Activated naive CD8-positive, alpha-beta T cell (primary cell): ENCODE measurements around the gene PRDX4.
"Not testable (repeated sequence)": the region's sequence is repeated elsewhere in the genome, so short reads cannot be mapped to it uniquely, and the experiment has no call there.

Source experiments
- H3K27ac Mint-ChIP-seq: one replicate; pipeline ENCODE4 v1.8.0; 2021; ENCODE audit warnings: mixed read lengths
- H3K27me3 Mint-ChIP-seq: one replicate; pipeline ENCODE4 v1.8.0; 2021; ENCODE audit warnings: mixed read lengths
- H3K36me3 Mint-ChIP-seq: one replicate; pipeline ENCODE4 v1.8.0; 2021; ENCODE audit warnings: mixed read lengths
- H3K4me1 Mint-ChIP-seq: one replicate; pipeline ENCODE4 v1.8.0; 2021; ENCODE audit warnings: low read depth, mixed read lengths
- H3K4me3 Mint-ChIP-seq: one replicate; pipeline ENCODE4 v1.8.0; 2021; ENCODE audit warnings: mild to moderate bottlenecking, mixed read lengths
- H3K9me3 Mint-ChIP-seq: one replicate; pipeline ENCODE4 v1.8.0; 2021; ENCODE audit warnings: low read depth, mixed read lengths

PRDX4 gene

GRCh38 chrX:23667239-23668177, at the start of gene PRDX4:
PRDX4 (plus strand) TSS chrX:23667493; CDS start chrX:23667571, 78 bp downstream.
- peaks cover 26% of the 10 kb centered on the region for H3K4me1 Mint-ChIP-seq
- no peaks in the 10 kb centered on the region for H3K27me3 Mint-ChIP-seq
- H3K4me3 Mint-ChIP-seq, result peak within 1 kb of the TSS; percentile 91
- peaks cover 2% of the 10 kb centered on the region for H3K36me3 Mint-ChIP-seq
- H3K27ac Mint-ChIP-seq, result peak within 1 kb of the TSS; percentile 97
- H3K9me3 Mint-ChIP-seq, result no peaks in the 10 kb centered on the region

DNA sequence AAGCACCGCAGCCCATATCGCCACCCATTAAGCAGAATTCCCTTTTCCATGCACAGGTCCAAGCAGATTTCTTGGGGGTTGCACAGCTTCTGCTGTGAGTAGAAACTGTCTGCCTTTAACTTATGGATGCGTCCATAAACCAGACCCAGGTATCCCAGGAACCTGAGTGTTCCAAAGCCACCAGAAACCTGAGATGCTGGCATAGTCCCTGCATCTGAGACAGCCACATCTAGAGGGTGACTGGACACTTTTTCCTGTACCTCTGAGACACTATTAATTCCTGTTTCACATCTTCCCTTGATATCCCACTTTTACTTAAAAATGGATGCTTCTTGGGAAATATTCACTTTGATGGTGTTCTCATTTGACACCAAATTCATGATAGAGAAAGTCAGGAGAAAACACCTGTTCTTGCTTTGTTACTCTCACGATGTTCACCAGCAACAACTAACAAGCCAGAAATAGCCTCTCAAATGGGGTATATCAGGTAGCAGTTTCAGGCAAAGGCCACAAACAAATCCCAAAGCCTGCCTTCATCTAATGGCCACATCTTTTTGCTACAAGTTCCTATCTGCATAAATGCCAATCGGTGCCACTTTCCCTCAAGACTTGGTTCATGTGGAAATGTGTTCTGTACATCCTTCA, 45.5 kb upstream of the PRDX4 start:
- H3K4me1 Mint-ChIP-seq, result no peaks in the 10 kb centered on the region
- no peak overlapping the region for H3K27ac Mint-ChIP-seq
- no peak overlapping the region for H3K4me3 Mint-ChIP-seq
- no peaks in the 10 kb centered on the region for H3K36me3 Mint-ChIP-seq
- peaks cover 5% of the 10 kb centered on the region for H3K27me3 Mint-ChIP-seq
- no peaks in the 10 kb centered on the region for H3K9me3 Mint-ChIP-seq

DNA sequence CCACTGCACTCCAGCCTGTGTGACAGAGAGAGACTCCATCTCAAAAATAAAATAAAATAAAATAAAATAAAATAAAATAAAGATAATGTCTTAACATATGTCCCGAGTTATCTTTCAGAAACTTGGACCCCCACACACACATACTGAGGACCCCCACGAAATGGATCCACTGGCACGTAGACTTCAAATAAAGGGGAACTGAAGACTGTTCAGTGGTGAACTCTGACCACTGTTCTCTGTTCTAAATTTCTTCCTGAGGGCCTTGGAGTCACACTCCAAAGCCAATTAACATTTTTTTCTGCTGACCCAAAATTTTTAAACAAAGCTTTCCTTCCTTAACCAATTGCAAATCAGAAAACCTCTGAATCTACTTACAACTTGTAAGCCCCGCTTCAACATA, 43.5 kb upstream of the PRDX4 start:
- Mint-ChIP-seq H3K4me3 (no peak overlapping the region), H3K36me3 (no peaks in the 10 kb centered on the region), H3K4me1 (no peaks in the 10 kb centered on the region), H3K27ac (no peak overlapping the region), H3K9me3 (no peaks in the 10 kb centered on the region), H3K27me3 (peaks cover 5% of the 10 kb centered on the region)

DNA sequence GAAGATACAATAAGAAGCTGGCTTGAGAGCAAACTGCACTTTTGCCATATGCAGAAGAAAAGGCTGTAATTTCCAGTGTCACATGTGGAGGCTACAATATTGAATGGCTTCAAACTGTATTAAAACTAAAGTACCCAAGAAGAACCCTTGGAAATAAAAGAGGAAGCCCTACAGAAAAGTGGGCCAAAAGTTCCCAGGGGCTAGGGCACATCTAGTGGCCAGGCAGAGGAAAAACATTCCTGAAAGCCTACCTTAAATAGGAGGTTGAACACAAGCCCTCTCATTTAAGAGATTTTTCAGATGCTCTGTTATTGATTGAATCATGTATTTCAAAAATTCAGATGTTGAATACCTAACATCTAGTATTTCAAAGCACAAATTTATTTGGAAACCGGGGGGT, 40.6 kb upstream of the PRDX4 start:
- no peaks in the 10 kb centered on the region for H3K4me1 Mint-ChIP-seq
- H3K9me3 Mint-ChIP-seq, result no peaks in the 10 kb centered on the region
- no peaks in the 10 kb centered on the region for H3K36me3 Mint-ChIP-seq
- no peak overlapping the region for H3K4me3 Mint-ChIP-seq
- H3K27ac Mint-ChIP-seq, result no peak overlapping the region
- H3K27me3 Mint-ChIP-seq, result peaks cover 5% of the 10 kb centered on the region

DNA sequence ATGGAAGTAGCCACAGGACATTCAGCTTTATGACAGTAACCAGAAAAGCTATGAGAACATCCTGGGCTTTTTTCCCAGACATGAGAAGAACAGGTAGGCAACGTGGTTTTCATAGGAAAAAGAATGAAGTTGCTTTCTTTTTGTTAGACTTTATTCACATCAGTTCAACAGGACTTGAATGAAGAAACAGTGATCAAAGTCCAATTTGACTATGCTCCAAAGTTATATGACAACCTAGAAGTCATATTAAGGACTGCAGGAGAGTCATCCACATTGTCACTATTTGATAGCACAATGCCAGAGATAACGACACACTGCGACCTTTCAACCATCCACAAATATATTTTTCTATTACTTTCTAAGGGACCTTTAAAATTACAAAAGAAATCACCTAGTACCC, 39.2 kb upstream of the PRDX4 start:
- no peaks in the 10 kb centered on the region for H3K4me1 Mint-ChIP-seq
- H3K9me3 Mint-ChIP-seq, result no peaks in the 10 kb centered on the region
- peaks cover 2% of the 10 kb centered on the region for H3K27me3 Mint-ChIP-seq

DNA sequence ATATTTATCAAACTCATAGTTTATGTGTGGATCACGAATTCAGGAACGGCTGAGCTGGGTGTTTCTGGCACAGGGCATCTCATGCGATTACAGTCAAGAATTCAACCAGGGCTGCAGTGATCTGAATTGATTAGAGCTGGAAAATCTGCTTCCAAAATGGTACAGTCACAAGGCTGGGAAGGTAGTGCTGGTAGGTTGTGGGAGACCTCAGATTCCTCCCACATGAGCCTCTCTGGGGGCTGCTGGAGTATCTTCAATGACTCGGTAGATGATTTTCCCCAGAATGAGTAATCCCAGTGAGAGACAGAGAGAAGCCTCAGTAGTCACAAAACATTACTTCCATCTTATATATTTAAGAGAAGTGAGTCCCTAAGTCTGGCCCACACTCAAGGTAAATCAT, 36.2 kb upstream of the PRDX4 start:
- no peaks in the 10 kb centered on the region for H3K9me3 Mint-ChIP-seq
- H3K4me1 Mint-ChIP-seq, result no peaks in the 10 kb centered on the region
- H3K4me3 Mint-ChIP-seq, result no peak overlapping the region
- no peak overlapping the region for H3K27ac Mint-ChIP-seq
- no peaks in the 10 kb centered on the region for H3K36me3 Mint-ChIP-seq
- no peaks in the 10 kb centered on the region for H3K27me3 Mint-ChIP-seq

More for the DNA sequence above, 39.2 kb upstream of the PRDX4 start:
- Mint-ChIP-seq H3K4me3 (no peak overlapping the region), H3K36me3 (no peaks in the 10 kb centered on the region), H3K27ac (no peak overlapping the region)

DNA sequence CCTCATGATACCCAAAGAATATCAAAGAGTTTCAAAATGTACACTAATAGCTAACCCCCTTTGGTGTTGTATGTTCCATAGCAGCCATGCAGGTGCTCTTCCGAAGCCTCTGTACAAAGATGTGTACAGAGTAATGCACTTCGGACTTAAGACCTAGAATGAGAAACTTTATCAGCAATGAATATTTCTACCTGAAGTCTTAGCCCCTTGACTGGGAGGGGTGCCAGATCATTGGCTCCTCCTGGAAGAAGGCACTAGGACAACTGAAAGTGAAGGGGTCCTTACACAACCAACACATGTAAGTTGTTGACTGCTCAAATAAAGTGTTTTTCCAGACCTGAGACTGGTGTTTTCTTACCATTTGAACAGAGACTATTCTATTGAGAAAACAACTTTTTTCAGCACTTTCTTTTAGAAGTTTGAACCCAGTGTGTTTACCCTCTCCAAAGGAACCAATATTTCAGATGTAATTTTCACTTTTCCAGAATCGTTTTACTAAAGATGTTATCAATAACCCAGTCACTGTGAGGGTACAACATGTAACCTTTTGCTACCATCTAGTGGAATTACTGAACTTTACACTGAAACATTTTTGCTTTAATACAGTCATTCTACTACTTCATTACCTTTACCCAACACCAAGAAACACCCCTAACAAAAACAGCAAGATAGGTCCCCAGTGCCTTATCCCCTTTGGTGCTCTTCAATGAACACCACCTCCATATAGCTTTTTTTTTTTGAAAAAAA, 33.3 kb upstream of the PRDX4 start:
- Mint-ChIP-seq H3K27ac (no peak overlapping the region), H3K27me3 (no peaks in the 10 kb centered on the region), H3K4me1 (no peaks in the 10 kb centered on the region), H3K36me3 (no peaks in the 10 kb centered on the region), H3K4me3 (no peak overlapping the region), H3K9me3 (no peaks in the 10 kb centered on the region)

DNA sequence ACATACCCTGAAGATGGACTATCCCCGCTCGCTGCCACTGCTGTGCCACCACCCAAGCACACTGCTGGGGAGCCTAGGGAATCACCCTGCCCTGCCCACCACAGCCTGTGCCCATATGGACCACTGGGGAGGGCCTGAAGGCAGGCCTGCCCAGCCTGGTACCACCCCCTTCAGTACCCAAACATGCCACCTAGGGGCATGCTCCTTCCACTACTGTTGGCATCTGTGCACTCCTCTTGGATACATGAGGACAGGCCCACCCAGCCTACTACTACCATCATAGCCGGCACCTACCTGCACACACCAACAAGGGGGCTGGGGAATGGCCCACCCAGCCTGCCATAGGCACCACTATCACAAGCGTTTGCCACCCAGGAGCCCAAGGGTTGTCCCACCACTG, 30.1 kb upstream of the PRDX4 start:
- H3K4me3 Mint-ChIP-seq, result no peak overlapping the region
- no peaks in the 10 kb centered on the region for H3K27me3 Mint-ChIP-seq
- H3K27ac Mint-ChIP-seq, result no peak overlapping the region
- peaks cover 6% of the 10 kb centered on the region for H3K9me3 Mint-ChIP-seq
- H3K4me1 Mint-ChIP-seq, result no peaks in the 10 kb centered on the region
- H3K36me3 Mint-ChIP-seq, result no peaks in the 10 kb centered on the region

GRCh38 chrX:23643020-23643419, 24.3 kb upstream of the PRDX4 start:
- Mint-ChIP-seq H3K36me3 (no peaks in the 10 kb centered on the region), H3K4me3 (no peak overlapping the region), H3K27me3 (no peaks in the 10 kb centered on the region), H3K4me1 (no peaks in the 10 kb centered on the region), H3K27ac (no peak overlapping the region), H3K9me3 (peaks cover 6% of the 10 kb centered on the region)

DNA sequence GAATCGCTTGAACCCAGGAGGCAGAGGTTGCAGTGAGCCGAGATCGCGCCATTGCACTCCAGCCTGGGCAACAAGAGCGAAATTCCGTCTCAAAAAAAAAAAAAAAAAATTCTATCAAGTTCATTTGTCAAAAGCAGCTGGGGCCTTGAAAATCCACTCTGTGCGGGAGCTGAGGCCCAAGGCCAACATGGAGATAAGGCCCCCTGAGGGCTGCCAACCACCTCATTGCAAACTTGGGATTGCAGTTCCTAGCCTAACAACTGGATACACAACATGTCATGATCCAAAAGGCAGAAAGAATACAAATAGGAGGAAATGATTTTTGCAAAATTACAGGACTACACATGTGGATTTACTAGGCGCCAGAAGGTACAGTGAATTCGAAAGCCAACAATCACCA, 22.5 kb upstream of the PRDX4 start:
- no peaks in the 10 kb centered on the region for H3K27me3 Mint-ChIP-seq
- H3K36me3 Mint-ChIP-seq, result no peaks in the 10 kb centered on the region
- peaks cover 6% of the 10 kb centered on the region for H3K9me3 Mint-ChIP-seq
- no peak overlapping the region for H3K27ac Mint-ChIP-seq
- no peak overlapping the region for H3K4me3 Mint-ChIP-seq
- no peaks in the 10 kb centered on the region for H3K4me1 Mint-ChIP-seq

- Mint-ChIP-seq H3K27me3 (no peaks in the 10 kb centered on the region), H3K4me3 (no peak overlapping the region), H3K9me3 (no peaks in the 10 kb centered on the region), H3K4me1 (peaks cover 6% of the 10 kb centered on the region), H3K36me3 (no peaks in the 10 kb centered on the region), H3K27ac (no peak overlapping the region)
Observed at GRCh38 chrX:23656091-23656490, 11.2 kb upstream of the PRDX4 start.

DNA sequence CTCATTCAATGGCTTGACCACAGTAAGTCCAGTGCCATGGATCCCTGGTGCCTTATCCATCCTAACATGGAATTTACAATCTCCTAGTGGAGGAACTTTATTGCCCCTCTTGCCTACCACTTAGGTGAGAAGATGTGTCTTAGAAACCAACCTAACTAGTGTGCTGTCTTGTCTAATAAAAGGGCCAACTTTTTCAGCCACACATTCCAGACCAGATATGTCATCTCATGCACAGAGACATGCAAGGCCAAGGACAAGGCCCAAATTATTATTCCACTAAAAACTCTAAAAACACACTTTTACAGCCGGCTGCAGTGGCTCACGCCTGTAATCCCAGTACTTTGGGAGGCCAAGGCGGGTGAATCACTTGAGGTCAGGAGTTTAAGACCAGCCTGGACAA, 10.6 kb upstream of the PRDX4 start:
- no peaks in the 10 kb centered on the region for H3K9me3 Mint-ChIP-seq
- no peaks in the 10 kb centered on the region for H3K36me3 Mint-ChIP-seq
- H3K27me3 Mint-ChIP-seq, result no peaks in the 10 kb centered on the region
- H3K27ac Mint-ChIP-seq, result no peak overlapping the region
- H3K4me3 Mint-ChIP-seq, result no peak overlapping the region
- peaks cover 12% of the 10 kb centered on the region for H3K4me1 Mint-ChIP-seq

DNA sequence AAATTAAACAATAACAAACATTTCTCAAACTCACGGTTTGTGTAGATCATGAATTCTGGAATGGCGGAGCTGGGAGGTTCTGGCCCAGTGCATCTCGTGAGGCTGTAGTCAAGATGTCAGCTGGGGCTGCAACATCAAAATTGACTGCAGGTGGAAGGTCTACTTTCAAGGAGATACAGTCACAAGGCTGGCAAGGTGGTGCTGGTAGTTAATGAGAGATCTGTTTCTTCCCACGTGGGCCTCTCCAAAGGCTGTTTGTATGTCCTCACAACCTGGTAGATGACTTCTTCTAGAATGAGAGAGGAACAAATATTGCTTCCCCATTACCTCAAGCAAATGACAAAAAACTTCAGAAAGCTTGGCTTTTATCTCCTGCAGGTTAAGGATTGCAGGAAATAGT, 8.0 kb upstream of the PRDX4 start:
- H3K9me3 Mint-ChIP-seq, result no peaks in the 10 kb centered on the region
- H3K4me3 Mint-ChIP-seq, result no peak overlapping the region
- H3K4me1 Mint-ChIP-seq, result peaks cover 27% of the 10 kb centered on the region
- no peaks in the 10 kb centered on the region for H3K36me3 Mint-ChIP-seq
- no peaks in the 10 kb centered on the region for H3K27me3 Mint-ChIP-seq
- no peak overlapping the region for H3K27ac Mint-ChIP-seq

DNA sequence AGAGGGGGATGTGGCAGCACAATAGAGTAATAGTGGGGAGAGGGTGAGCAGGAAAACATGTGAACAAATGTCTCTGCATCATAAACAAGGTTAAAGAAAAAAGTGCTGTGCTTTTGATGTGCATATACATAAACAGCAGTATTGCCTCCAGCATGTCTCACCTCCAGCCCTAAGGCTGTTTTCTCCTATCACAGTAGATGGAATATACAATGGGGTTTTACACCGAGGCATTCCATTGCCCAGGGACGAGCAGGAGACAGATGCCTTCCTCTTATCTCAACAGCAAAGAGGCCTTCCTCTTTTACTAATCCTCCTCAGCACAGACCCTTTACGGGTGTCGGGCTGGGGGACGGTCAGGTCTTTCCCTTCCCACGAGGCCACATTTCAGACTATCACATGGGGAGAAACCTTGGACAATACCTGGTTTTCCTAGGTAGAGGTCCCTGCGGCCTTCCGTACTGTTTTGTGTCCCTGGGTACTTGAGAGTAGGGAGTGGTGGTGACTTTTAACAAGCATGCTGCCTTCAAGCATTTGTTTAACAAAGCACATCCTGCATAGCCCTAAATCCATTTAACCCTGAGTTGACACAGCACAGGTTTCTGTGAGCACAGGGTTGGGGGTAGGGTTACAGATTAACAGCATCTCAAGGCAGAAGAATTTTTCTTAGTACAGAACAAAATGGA, 7.1 kb upstream of the PRDX4 start:
- not testable (repeated sequence) for H3K36me3 Mint-ChIP-seq, H3K27ac Mint-ChIP-seq

GRCh38 chrX:23660766-23661132, 6.5 kb upstream of the PRDX4 start:
- Mint-ChIP-seq H3K36me3 (no peaks in the 10 kb centered on the region), H3K4me3 (no peak overlapping the region), H3K4me1 (peaks cover 28% of the 10 kb centered on the region), H3K9me3 (no peaks in the 10 kb centered on the region), H3K27ac (peak overlapping the region; percentile 96), H3K27me3 (no peaks in the 10 kb centered on the region)

More for the DNA sequence above, 7.1 kb upstream of the PRDX4 start:
- H3K4me3 Mint-ChIP-seq, H3K27me3 Mint-ChIP-seq, H3K9me3 Mint-ChIP-seq: not testable (repeated sequence)
- peaks cover 27% of the 10 kb centered on the region for H3K4me1 Mint-ChIP-seq
